ENCODE results near the gene TRIM4.
"Not testable (repeated sequence)": the region's sequence is repeated elsewhere in the genome, so short reads cannot be mapped to it uniquely, and the experiment has no call there.

DNA sequence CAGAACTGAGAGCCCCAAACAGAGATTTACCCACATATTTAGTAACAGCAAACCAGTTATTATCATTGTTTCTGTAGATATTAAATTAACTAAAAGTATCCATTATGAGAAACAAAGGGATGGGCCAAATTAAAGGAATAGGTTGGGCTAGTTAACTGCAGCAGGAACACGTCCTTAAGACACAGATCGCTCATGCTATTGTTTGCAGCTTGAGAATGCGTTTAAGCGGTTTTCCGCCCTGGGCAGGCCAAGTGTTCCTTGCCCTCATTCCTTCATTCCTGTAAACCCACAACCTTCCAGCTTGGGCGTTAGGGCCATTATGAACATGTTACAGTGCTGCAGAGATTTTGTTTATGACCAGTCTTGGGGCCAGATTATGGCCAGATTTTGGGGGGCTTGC, 31.5 kb upstream of the TRIM4 start:
- TF ChIP-seq, protein P1, sequence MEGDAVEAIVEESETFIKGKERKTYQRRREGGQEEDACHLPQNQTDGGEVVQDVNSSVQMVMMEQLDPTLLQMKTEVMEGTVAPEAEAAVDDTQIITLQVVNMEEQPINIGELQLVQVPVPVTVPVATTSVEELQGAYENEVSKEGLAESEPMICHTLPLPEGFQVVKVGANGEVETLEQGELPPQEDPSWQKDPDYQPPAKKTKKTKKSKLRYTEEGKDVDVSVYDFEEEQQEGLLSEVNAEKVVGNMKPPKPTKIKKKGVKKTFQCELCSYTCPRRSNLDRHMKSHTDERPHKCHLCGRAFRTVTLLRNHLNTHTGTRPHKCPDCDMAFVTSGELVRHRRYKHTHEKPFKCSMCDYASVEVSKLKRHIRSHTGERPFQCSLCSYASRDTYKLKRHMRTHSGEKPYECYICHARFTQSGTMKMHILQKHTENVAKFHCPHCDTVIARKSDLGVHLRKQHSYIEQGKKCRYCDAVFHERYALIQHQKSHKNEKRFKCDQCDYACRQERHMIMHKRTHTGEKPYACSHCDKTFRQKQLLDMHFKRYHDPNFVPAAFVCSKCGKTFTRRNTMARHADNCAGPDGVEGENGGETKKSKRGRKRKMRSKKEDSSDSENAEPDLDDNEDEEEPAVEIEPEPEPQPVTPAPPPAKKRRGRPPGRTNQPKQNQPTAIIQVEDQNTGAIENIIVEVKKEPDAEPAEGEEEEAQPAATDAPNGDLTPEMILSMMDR (IDR thresholded peaks at IDR 0.05): not testable (repeated sequence)
- not testable (repeated sequence) for TF ChIP-seq POLR2A (IDR thresholded peaks at IDR 0.05)

Data from testis (tissue), 2 donors.